GM08714 (cell line): Measurements from ENCODE around the gene HOXA3.

Experiments used
- H3K4me3 ChIP-seq: fragments of 200-500 bp; sonication (Bioruptor generic); 2 replicates; pipeline ENCODE4 v1.5.1; 2014; ENCODE audit warnings: mild to moderate bottlenecking, low read length, inconsistent platforms
- ZNF274 ChIP-seq: IDR thresholded peaks from 2 replicates; pipeline ENCODE4 v1.6.1; 2012; ENCODE audit warnings: mild to moderate bottlenecking, low read depth, low read length

HOXA3 gene

DNA sequence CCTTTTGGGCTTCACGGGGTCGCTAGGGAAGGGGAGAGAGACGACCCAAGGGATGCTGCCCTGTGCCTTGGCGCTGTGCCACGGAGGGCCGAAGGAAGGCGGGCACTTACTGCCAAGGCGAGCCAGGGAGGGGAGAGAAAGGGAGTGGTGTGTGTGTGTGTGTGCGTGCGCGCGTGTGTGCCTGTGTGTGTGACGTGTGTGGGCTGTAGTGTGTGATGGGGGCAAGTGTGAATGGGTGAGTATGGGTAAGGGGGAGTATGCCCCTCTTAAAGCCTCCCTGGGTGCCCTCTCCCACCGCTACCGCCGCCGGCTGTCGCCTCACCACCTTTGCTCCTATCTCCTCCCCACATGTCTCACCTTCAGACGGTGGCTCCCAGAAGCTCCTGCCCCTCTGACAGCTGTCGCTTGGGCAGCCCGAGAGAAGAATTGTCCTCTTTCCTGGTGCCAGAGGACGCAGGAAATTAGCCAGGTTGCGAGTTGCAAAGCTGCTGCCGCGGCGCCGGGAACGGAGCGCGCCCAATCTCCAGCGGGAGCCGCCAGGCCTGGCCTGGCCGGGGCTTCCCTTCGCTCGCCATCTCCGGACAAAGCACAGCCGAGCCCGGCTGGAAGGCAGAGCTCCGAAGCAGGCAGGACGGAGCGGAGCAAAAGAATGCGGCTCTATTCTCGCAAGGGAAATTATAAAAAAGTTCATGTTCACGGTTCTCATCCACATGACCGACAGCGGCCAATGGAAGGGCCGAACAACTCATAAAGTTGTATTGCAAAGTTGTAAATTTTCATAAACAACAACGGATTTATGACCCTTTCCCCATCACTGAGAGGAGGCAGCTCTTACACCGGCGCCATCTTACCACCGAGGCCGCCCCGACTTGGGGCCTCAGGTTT is at the start of gene HOXA3:
TSS of gene HOXA3 (minus strand) at position 653 of the 885 bp plus-strand sequence. CDS start 41,943 bp downstream, outside the sequence.
- TF ChIP-seq ZNF274, result no peak
- no peak within 1 kb of the TSS; the same call in 1 of the 2 replicates for H3K4me3 ChIP-seq

DNA sequence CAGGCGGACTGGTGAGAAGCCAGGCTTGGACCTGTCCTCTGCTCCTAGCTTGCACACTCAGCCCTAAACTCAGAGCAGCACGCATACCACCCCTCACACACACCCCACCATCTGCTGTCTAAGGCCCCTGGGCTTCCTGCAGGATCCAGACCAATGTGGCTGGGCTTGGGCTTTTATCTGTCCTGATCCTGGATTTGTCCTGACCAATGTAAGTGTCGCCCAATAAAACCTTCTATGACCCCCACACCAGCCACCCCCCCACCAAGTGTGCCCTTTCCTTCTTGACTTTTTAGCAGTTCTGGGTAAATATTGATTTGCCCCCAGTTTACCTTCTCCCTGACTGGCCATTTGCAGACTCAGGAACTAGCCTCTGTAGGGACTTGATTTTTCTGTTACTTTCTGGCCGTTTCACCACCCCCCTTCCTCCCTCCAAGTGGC is 49.2 kb upstream of the HOXA3 start:
- TF ChIP-seq ZNF274, result no peak
- no peak overlapping the region for H3K4me3 ChIP-seq

DNA sequence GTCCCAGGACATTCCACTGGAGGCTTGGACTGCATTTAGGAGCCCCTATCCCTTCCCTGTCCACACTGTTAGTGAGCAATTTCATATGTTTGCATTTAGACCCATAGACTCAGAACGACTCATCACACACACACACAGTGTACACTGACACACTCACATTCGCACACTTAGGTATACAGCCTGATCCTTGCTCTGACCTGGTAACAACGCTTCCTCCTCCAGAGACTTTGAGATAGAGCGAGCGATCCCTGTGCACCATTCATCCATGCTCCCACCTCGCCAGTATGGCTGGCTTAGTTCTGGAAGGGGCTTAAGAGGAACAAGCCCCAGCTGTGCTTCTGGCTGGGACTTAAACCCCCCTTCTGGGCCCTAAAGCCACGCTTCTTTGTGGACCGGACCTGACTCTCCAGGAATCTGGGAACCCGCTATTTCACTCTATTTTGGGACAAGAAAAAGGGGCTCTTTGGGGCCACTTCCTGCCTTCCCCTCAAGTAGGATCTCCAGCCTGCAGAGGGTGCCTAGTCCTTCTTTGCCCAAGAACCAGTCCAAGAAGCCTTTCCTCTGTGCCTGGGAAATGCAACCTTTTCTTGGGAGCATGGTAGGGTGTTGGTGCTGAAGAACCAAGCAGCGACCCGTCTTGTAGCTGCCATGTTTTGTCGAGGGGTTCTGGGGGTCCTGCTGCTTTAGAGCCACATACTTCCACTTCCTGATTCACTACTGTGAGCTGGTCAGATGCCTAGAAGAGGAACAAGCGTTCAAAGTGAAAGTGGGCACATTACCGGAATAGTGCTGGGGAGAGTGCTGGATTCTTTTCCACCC is 48.6 kb upstream of the HOXA3 start:
- no peak for TF ChIP-seq ZNF274
- no peak overlapping the region for H3K4me3 ChIP-seq

DNA sequence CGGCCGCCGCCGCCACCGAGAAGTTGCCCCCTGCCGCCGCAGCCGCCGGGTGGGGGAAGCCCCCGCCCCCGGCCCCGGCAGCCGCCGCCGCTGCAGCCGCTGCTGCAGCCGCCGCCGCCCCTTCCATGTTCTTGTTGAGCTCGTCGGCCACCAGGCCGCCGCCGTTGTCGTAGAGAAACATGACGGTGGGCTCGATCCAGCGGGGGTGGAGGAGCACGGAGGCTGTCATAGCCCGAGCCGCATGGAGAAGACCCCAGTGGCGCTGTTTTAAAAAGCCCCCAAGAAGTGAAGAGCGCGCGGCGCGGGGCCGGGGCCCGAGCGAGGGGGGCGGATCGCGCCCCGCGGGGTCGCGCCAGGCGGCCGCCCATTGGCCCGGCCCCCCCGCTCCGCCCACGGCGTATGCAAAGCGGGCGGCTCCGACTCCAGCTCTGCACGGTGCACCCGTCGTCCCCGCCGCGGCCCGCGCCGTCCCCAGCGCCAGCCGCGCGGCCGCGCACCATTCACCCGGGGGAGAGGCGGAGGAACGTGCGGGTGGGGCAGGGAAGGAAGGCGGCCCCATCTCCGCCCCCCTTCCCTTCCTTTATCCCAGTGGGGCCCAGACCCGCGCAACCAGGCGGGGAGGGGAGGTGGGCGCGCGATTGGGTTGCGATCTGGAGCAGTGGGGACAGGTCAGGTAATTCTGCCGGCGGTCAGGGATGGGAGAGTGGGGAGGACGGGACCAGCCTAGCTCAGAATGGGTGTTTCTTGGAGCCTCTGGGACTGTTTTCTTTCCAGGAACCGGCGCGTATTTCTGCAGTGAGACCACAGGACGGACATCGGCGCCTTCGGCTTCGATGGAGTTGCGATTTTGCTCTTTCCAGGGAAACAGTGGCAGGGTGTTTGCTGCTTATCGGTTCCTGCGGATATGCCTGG is 47.7 kb upstream of the HOXA3 start, which contains the start of gene HOXA13:
TSS of gene HOXA13 (minus strand) at position 243 of the 912 bp plus-strand sequence. CDS start at position 229, 14 bp downstream.
- peak within 1 kb of the TSS; percentile 64 for H3K4me3 ChIP-seq
- no peak for TF ChIP-seq ZNF274

DNA sequence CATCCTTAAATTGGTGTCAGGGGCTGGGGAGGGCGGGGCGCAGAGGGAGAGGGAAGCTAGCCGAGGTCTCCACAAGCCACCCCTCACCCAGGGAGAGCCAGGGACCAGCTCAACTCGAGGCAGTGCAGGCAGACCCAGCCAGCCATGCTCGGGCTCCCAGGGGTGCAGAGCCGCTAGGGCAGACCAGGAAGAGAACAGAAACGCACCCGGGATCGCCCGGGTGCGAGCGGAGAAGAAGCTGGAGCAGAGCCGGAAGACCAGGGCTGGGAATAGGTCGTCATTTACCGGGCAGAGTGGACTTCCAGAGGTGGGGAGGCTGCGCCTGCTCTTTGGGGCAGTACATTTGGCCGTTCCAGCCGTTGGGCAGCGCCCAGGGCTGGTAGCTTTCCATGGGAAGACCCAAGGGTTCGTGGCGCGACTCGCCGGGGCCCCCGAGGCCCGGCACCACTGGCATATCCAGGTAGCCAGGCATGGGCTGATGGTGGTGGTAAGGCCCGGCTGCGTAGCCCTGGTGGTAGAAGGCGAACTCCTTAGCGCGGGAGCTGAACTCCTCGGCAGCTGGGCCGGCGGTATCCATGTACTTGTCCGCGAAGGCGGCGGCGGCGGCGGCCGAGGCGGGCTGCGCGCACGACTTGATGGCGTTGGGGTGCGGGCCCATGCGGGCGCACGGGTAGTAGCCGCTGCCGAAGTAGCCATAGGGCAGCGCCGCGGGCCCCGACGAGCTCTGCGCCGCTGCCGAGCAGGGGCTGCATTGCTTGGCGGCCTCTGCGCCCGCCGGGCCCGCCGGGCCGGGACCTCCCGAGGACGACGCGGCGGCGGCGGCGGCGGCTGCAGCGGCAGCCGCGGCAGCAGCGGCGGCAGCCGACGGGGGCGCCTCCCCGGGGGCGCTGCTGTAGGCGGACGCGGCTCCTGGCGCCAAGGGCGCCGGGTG is 46.8 kb upstream of the HOXA3 start:
- H3K4me3 ChIP-seq, result peak overlapping the region; percentile 3

DNA sequence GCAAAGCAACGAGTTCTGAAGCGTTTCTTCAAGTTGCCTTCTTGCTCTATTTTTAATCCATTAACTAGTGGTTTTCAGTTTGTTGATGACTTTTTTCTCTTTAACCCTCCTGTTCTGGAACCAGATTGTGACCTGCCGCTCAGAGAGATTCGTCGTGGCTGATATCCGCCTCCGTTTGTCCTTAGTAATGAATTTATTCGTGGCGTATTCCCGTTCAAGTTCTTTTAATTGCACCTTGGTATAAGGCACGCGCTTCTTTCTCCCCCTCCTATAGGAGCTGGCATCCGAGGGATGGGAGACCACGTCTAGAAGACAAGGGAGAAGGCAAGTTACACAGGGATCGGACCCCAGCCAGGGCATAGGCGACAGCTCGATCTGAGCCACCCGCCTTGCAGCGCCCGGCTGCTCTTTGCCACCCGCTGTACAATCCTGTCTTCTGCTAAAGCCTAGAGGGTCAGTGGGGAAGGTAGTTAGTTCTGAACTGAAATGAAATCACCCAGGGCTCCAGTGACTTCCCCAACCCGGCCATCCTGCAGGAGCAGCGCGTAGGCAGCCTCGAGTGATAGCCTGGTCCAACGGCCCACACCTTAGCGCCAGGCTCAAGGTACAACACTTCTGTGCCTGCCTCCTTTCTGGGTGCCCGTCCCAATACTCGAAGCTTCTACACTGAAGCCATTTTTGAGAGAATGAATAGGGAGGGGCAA is 45.9 kb upstream of the HOXA3 start:
- TF ChIP-seq ZNF274, result no peak
- peak overlapping the region; percentile 15; the same call in 1 of the 2 replicates for H3K4me3 ChIP-seq

More for the DNA sequence above, 46.8 kb upstream of the HOXA3 start:
- TF ChIP-seq ZNF274, result no peak

DNA sequence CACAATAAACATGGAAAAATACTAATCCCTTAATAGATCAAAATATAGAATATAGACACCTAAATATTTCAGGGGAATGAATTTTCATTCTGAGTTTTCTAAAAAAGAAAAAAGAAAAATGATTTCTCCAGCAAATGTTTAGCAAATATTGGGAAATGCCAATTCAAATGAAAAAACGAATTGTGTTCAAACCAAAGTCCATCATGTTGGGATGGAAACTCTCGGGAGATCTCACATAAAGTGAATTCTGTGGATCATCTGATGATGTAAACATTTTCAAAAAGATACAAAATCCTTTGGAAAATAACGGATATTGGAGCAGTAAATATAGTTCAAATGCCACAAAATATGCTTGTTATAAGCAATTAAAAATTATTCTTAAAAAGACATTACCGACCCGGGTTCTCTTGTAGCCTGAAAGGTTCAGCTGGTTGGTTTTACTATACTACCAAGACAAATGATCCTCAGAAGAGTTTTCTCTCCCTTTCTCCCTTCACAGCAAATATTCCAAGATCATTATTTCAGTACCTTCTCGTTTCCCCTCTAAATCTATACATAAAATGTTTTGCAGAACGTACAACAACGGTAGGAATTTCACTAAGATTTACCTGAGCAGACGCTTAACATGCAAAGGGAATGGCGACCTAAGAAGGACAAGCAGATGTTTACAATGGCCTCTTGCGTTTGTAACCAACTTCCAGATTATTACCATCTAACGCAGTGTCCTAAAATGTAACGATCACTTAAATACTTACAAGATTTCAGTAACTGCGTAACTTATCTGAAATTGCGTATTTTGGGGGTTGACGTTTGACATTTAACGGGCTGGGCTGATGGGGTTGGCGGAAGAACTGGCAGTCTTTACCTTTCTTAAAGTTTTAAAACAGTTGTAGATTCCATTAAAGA is 45.0 kb upstream of the HOXA3 start:
- no peak for TF ChIP-seq ZNF274
- peak overlapping the region; percentile 15; the same call in 1 of the 2 replicates for H3K4me3 ChIP-seq

DNA sequence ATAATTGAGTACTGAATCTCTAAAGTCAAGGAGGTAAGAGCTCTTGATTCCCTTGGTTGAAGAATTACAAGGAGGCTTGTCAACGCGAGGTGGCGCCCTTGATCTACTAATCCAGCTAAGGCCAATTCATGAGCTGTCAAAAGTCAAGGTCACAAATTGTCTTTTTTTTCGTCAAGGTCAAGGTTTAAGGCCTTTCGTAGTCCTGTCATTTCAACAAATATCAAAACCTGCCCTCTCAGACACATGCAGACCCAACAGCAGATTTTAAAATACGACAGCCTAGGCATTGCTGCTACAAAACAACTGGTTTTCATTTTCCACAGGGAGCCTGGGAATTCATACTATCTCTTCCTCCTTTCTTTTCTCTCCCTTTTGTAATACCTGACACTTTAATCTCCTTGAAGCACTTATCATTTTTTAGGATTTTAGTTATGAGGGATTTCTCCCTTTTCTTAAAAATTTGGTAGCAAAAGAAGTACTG is 43.9 kb upstream of the HOXA3 start:
- no peak for TF ChIP-seq ZNF274
- H3K4me3 ChIP-seq, result no peak overlapping the region; the same call in 1 of the 2 replicates

DNA sequence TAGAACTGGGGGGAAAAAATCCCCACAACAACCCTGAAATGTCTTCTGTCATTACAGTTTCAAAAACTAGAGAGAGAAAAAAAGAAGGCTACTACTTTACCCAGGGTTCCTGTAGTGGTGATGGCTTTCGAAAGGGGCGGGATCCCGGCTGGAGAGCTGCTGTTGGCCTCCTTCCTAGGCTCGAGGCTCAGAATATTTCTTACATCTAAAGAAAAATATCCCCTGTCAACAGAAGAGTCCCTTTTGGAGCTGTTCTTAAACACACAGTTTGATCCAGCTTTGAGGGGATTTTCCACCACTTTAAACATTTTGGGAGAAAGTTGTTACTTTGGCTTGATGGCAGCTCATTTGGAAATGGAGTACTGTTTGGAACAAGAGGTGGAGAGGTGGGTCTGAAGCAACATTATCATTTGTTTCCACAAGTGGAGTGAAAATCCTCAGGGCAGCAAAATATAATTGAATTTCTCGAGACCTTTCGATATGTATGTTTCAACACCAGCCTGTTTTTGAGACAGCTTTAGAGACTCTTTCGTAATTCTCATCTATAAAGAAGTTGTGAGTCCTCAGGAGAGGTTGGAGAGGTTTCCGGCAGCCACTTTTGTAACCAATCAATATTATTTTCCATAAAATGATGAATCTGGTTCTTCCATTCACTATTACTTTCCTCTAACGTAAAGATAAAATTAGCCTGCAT is 42.5 kb upstream of the HOXA3 start:
- no peak for TF ChIP-seq ZNF274
- H3K4me3 ChIP-seq, result no peak overlapping the region

DNA sequence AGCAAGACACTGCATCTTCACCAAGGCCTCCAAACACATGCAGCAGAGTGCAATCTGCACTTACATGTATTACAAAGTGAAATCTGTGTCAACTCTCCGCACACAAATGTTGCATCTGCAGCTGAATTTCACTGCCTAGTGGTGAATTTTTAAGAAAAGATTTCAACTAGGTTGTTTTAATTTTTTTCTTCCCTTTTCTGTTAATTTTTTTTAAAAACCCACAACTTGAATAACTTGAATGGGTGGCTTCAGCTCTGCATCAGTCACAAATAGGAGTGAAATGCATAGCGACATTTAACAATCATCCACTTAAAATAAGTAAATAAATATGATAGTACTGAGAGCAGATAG is 41.6 kb upstream of the HOXA3 start:
- H3K4me3 ChIP-seq, result no peak overlapping the region
- no peak for TF ChIP-seq ZNF274
